DMS114 treated with DMSO at 0.1 percent for 48 hours (cell line): ENCODE data around the gene WDR33.

Experiments
- DNase-seq: peaks from one replicate; lab custom pipeline; 2025; ENCODE audit not compliant: unreplicated experiment; lab: John Stamatoyannopoulos, UW

WDR33 gene

GRCh38 chr2:127698553-127699355 is 112.2 kb downstream of the WDR33 start:
- no peak for DNase-seq

- DNase-seq: no peak
These were observed 113.3 kb downstream of the WDR33 start for GRCh38 chr2:127697482-127698180.

GRCh38 chr2:127695491-127696472 is 115.2 kb downstream of the WDR33 start:
- peak; percentile 38 for DNase-seq

- DNase-seq: no peak
These were observed 116.0 kb downstream of the WDR33 start for GRCh38 chr2:127694986-127695385.

GRCh38 chr2:127690696-127691095 is 120.3 kb downstream of the WDR33 start:
- DNase-seq: no peak

- no peak for DNase-seq
These were observed 122.6 kb downstream of the WDR33 start for GRCh38 chr2:127688405-127688804.

GRCh38 chr2:127685410-127686080 is 125.4 kb downstream of the WDR33 start:
- DNase-seq: no peak

GRCh38 chr2:127683757-127684156 is 127.2 kb downstream of the WDR33 start:
- DNase-seq: no peak

GRCh38 chr2:127683056-127683455 is 127.9 kb downstream of the WDR33 start:
- no peak for DNase-seq

- DNase-seq: no peak
These were observed 128.8 kb downstream of the WDR33 start for GRCh38 chr2:127681976-127682857.

GRCh38 chr2:127681288-127681804 is 129.6 kb downstream of the WDR33 start:
- DNase-seq: no peak

GRCh38 chr2:127680706-127681287 is 130.2 kb downstream of the WDR33 start:
- DNase-seq: no peak

GRCh38 chr2:127679680-127680361 is 131.2 kb downstream of the WDR33 start:
- no peak for DNase-seq

- no peak for DNase-seq
These were observed 132.0 kb downstream of the WDR33 start for GRCh38 chr2:127678991-127679390.

- DNase-seq: no peak
These were observed 132.4 kb downstream of the WDR33 start for GRCh38 chr2:127678531-127678930.

- no peak for DNase-seq
These were observed 134.1 kb downstream of the WDR33 start for GRCh38 chr2:127676906-127677305.

- no peak for DNase-seq
These were observed 135.4 kb downstream of the WDR33 start, which contains the start of gene LIMS2 for GRCh38 chr2:127675331-127676261. LIMS2 (minus strand) TSS chr2:127675530; CDS start chr2:127675024, 506 bp downstream.
